ENCODE data around the gene B3GAT1.

DNA sequence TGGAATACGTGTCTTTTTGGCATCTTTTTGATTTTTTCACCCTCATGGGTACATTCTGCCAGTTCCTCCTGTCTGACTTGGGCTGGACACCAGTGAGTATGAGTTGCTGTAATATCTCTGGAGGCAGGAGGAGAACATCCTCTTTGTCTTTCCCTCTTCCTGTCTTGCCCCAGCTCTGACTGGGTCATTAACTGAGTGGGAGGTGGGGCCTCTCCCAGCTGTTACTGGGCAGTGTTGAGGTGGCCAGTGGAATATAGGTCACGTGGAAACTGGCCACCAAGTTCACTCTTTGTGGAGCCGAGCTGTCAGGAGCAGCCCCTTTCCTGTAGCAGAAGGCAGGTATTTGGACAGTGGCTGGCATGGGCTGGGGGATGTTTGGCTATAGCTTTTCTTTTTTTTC is 78.1 kb downstream of the B3GAT1 start:
- TF ChIP-seq POLR2AphosphoS5 (IDR thresholded peaks at IDR 0.05) (no peak), CTCF (IDR thresholded peaks at IDR 0.05) (no peak), EP300 (IDR thresholded peaks at IDR 0.05) (no peak), POLR2A (IDR thresholded peaks at IDR 0.05) (no peak)
